AG09309 (cell line): ENCODE measurements around the gene RAB42.
"Not testable (repeated sequence)": the region's sequence is repeated elsewhere in the genome, so short reads cannot be mapped to it uniquely, and the experiment has no call there.

Experiments used
- DNase-seq: peaks from one replicate; pipeline ENCODE4 v3.0.0-alpha.2; 2010; ENCODE audit warnings: low read depth
- H3K4me3 ChIP-seq: 2 replicates; pipeline ENCODE4 v1.5.1; 2011; ENCODE audit warnings: mild to moderate bottlenecking, low read depth, low read length, moderate library complexity; ENCODE audit not compliant: control insufficient read depth
- CTCF ChIP-seq: IDR thresholded peaks from 2 replicates; pipeline ENCODE4 v1.5.1; 2011; ENCODE audit warnings: mild to moderate bottlenecking, low read depth, low read length, inconsistent platforms; ENCODE audit not compliant: insufficient read depth, control insufficient read depth; ENCODE audit errors: missing control alignments

Gene RAB42

GRCh38 chr1:28582248-28582615, 9.8 kb upstream of the RAB42 start:
- no peak for DNase-seq
- peak overlapping the region; percentile 85 for H3K4me3 ChIP-seq
- TF ChIP-seq CTCF = no peak

- DNase-seq, H3K4me3 ChIP-seq: not testable (repeated sequence)
Observed at GRCh38 chr1:28586585-28587391, 5.3 kb upstream of the RAB42 start.

- H3K4me3 ChIP-seq = peak overlapping the region; percentile 53
- no peak for DNase-seq
- TF ChIP-seq CTCF = no peak
Observed at GRCh38 chr1:28592321-28593071, 431 bp downstream of the RAB42 start.

- H3K4me3 ChIP-seq, DNase-seq: not testable (repeated sequence)
Observed at GRCh38 chr1:28593988-28594356, 1.9 kb downstream of the RAB42 start.

- not testable (repeated sequence) for DNase-seq, H3K4me3 ChIP-seq
Observed at GRCh38 chr1:28594686-28595411, 2.8 kb downstream of the RAB42 start.

GRCh38 chr1:28595412-28596191, 3.5 kb downstream of the RAB42 start:
- no peak for DNase-seq
- no peak overlapping the region for H3K4me3 ChIP-seq
- no peak for TF ChIP-seq CTCF

GRCh38 chr1:28596276-28596675, 4.2 kb downstream of the RAB42 start:
- not testable (repeated sequence) for H3K4me3 ChIP-seq, DNase-seq

- DNase-seq = peak; percentile 76
- H3K4me3 ChIP-seq = no peak overlapping the region
- TF ChIP-seq CTCF = no peak
Observed at GRCh38 chr1:28601696-28602095, 9.6 kb downstream of the RAB42 start.
